ENCODE data around the gene ITPR1.

- no peak for TF ChIP-seq SUZ12 (IDR thresholded peaks at IDR 0.05; ENCODE audit: extremely low read depth, insufficient read depth, insufficient read length)
- TF ChIP-seq YY1 (IDR thresholded peaks at IDR 0.05; ENCODE audit: insufficient read depth, insufficient read length) = no peak
- TF ChIP-seq ZNF274 (IDR thresholded peaks at IDR 0.05; ENCODE audit: low read depth, low read length) = no peak
Measured at GRCh38 chr3:4517643-4518311, 24.6 kb downstream of the ITPR1 start.
